Measurements from ENCODE around the gene NFATC2.

NFATC2 gene

DNA sequence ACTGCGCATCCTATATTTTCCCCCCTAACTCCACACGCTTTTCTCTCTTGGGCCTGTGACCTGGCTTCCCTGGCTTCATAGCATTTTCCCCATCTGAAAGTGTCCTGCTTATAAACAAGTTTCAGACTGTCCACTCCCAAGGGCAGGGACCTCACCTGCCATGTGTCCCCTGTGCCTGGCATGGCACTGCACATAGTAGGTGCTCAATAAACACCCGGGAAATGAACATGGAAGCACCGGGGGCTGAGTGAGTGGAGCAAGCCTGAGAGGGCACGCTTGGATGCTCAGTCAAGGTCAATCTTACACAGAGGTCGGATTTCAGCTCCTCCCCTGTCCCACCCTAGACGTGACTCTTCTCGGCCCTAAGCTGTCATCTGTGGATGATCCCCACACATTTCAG, 96.9 kb downstream of the NFATC2 start:
- Histone ChIP-seq H3K79me2 (ENCODE audit: insufficient read depth, low read length) (no peaks in the 10 kb centered on the region; the same call in 1 of the 2 replicates), H3K9me3 (ENCODE audit: insufficient read depth, low read depth, low read length) (no peaks in the 10 kb centered on the region), H4K20me1 (ENCODE audit: insufficient read depth, low read length, poor library complexity, severe bottlenecking) (no peaks in the 10 kb centered on the region), H3K9ac (ENCODE audit: low read depth, low read length, poor library complexity, severe bottlenecking) (no peak overlapping the region), H3K9me2 (replicated peaks; ENCODE audit: low read depth, low read length) (no peaks in the 10 kb centered on the region), H3K4me2 (ENCODE audit: low read depth, low read length, poor library complexity, severe bottlenecking) (no peak overlapping the region), H3K27me3 (ENCODE audit: insufficient read depth, low read length, poor library complexity, severe bottlenecking) (no peaks in the 10 kb centered on the region), H3K4me3 (ENCODE audit: low read length, poor library complexity, severe bottlenecking) (no peak overlapping the region), H3K4me1 (ENCODE audit: insufficient read depth, low read length, poor library complexity, severe bottlenecking) (no peaks in the 10 kb centered on the region), H2AFZ (ENCODE audit: low read length) (no peak overlapping the region), H3F3A (ENCODE audit: low read depth) (no peaks in the 10 kb centered on the region), H3K36me3 (ENCODE audit: insufficient read depth, low read length) (peaks cover 50% of the 10 kb centered on the region; the same call in 1 of the 2 replicates)
- TF ChIP-seq EZH2phosphoT487 (IDR thresholded peaks at IDR 0.05; ENCODE audit: borderline replicate concordance) = no peak
- TF ChIP-seq, protein P1, sequence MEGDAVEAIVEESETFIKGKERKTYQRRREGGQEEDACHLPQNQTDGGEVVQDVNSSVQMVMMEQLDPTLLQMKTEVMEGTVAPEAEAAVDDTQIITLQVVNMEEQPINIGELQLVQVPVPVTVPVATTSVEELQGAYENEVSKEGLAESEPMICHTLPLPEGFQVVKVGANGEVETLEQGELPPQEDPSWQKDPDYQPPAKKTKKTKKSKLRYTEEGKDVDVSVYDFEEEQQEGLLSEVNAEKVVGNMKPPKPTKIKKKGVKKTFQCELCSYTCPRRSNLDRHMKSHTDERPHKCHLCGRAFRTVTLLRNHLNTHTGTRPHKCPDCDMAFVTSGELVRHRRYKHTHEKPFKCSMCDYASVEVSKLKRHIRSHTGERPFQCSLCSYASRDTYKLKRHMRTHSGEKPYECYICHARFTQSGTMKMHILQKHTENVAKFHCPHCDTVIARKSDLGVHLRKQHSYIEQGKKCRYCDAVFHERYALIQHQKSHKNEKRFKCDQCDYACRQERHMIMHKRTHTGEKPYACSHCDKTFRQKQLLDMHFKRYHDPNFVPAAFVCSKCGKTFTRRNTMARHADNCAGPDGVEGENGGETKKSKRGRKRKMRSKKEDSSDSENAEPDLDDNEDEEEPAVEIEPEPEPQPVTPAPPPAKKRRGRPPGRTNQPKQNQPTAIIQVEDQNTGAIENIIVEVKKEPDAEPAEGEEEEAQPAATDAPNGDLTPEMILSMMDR (conservative IDR thresholded peaks at IDR 0.05; ENCODE audit: low read length) = no peak

DNA sequence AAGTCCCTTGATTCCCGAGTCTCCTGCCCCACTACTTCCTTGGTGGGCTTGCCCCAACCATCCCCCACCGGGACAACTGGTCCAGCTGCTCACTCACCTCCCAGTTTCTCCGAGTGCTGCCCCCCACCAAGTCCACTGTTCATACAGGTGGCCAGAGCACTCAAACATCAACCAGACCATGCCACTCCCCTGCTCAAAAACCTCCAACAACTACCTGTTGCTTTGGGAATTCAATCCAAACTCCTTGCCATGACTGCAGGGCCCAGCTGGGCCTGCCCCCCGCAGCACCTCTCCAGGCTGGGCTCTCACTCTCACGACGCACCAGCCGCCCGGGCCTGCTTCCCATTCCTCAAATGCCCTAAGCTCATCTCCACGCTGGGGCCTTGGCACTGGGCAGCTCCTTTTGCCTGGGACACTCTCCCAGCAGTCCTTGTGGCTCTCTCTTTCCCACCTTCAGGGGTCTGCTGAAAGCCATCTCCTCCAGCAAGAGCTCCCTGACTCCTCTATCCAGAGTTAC, 97.5 kb downstream of the NFATC2 start:
- Histone ChIP-seq H3K4me2 (ENCODE audit: low read depth, low read length, poor library complexity, severe bottlenecking) (no peak overlapping the region), H3K4me1 (ENCODE audit: insufficient read depth, low read length, poor library complexity, severe bottlenecking) (no peaks in the 10 kb centered on the region), H3K79me2 (ENCODE audit: insufficient read depth, low read length) (no peaks in the 10 kb centered on the region; the same call in 1 of the 2 replicates), H3K9ac (ENCODE audit: low read depth, low read length, poor library complexity, severe bottlenecking) (no peak overlapping the region), H3K36me3 (ENCODE audit: insufficient read depth, low read length) (peaks cover 49% of the 10 kb centered on the region; the same call in 1 of the 2 replicates), H3K9me3 (ENCODE audit: insufficient read depth, low read depth, low read length) (no peaks in the 10 kb centered on the region), H3K9me2 (replicated peaks; ENCODE audit: low read depth, low read length) (no peaks in the 10 kb centered on the region), H3K27me3 (ENCODE audit: insufficient read depth, low read length, poor library complexity, severe bottlenecking) (no peaks in the 10 kb centered on the region), H2AFZ (ENCODE audit: low read length) (no peak overlapping the region), H3F3A (ENCODE audit: low read depth) (no peaks in the 10 kb centered on the region), H3K4me3 (ENCODE audit: low read length, poor library complexity, severe bottlenecking) (no peak overlapping the region), H4K20me1 (ENCODE audit: insufficient read depth, low read length, poor library complexity, severe bottlenecking) (no peaks in the 10 kb centered on the region)
- TF ChIP-seq EZH2phosphoT487 (IDR thresholded peaks at IDR 0.05; ENCODE audit: borderline replicate concordance) = no peak
- TF ChIP-seq, protein P1 (conservative IDR thresholded peaks at IDR 0.05; ENCODE audit: low read length) = no peak

- H3K4me3 ChIP-seq (ENCODE audit: low read length, poor library complexity, severe bottlenecking) = no peak overlapping the region
- H3K27me3 ChIP-seq (ENCODE audit: insufficient read depth, low read length, poor library complexity, severe bottlenecking) = no peaks in the 10 kb centered on the region
- no peaks in the 10 kb centered on the region for H3F3A ChIP-seq (ENCODE audit: low read depth)
- no peak overlapping the region for H3K4me2 ChIP-seq (ENCODE audit: low read depth, low read length, poor library complexity, severe bottlenecking)
- H3K79me2 ChIP-seq (ENCODE audit: insufficient read depth, low read length) = no peaks in the 10 kb centered on the region; the same call in 1 of the 2 replicates
- H3K9me3 ChIP-seq (ENCODE audit: insufficient read depth, low read depth, low read length) = no peaks in the 10 kb centered on the region
- TF ChIP-seq, protein P1 (conservative IDR thresholded peaks at IDR 0.05; ENCODE audit: low read length) = no peak
- no peak for TF ChIP-seq EZH2phosphoT487 (IDR thresholded peaks at IDR 0.05; ENCODE audit: borderline replicate concordance)
- no peaks in the 10 kb centered on the region for H3K4me1 ChIP-seq (ENCODE audit: insufficient read depth, low read length, poor library complexity, severe bottlenecking)
- no peak overlapping the region for H2AFZ ChIP-seq (ENCODE audit: low read length)
- no peak overlapping the region for H3K9ac ChIP-seq (ENCODE audit: low read depth, low read length, poor library complexity, severe bottlenecking)
- H4K20me1 ChIP-seq (ENCODE audit: insufficient read depth, low read length, poor library complexity, severe bottlenecking) = no peaks in the 10 kb centered on the region
- H3K9me2 ChIP-seq (replicated peaks; ENCODE audit: low read depth, low read length) = no peaks in the 10 kb centered on the region
- peaks cover 44% of the 10 kb centered on the region; the same call in 1 of the 2 replicates for H3K36me3 ChIP-seq (ENCODE audit: insufficient read depth, low read length)
Measured at GRCh38 chr20:51444467-51444866, 98.1 kb downstream of the NFATC2 start.
